Gastrocnemius medialis (tissue), 4 donors: ENCODE results near the gene RASD1. TPM values are rescaled to one million over a fixed set of nuclear protein-coding genes. Genes with fewer than 3 reads are reported as not detected.
"Not testable (repeated sequence)": the region's sequence is repeated elsewhere in the genome, so short reads cannot be mapped to it uniquely, and the experiment has no call there.

ENCODE experiments used
- ATAC-seq, 2 donors: fragments of 150-250 bp; one replicate each; pipeline ENCODE4 v1.9.1; 2016
- DNase-seq, 2 donors: peaks; one replicate each; pipeline ENCODE4 v3.0.0-alpha.2; 2019
- H3K27ac ChIP-seq, 4 donors: fragments of 200-600 bp; sonication (generic); 1 replicate in 1 of 4; 2 replicates in 3 of 4; pipeline ENCODE4 v1.5.1; 2016 to 2018; ENCODE audit warnings: mild to moderate bottlenecking in 2 of 4, moderate library complexity in 1 of 4
- H3K27me3 ChIP-seq, 3 donors: fragments of 200-600 bp; sonication (generic) in 2 of 3; 1 replicate in 1 of 3; 2 replicates in 2 of 3; pipeline versions ENCODE4 v1.5.1 to v1.6.0; 2016 to 2019; ENCODE audit warnings: mild to moderate bottlenecking in 1 of 3, moderate library complexity in 1 of 3
- H3K36me3 ChIP-seq, 2 donors: fragments of 200-600 bp; sonication (generic) in 1 of 2; one replicate each; pipeline ENCODE4 v1.5.1; 2017 to 2018
- H3K4me1 ChIP-seq, 2 donors: fragments of 200-600 bp; sonication (generic) in 1 of 2; one replicate each; pipeline ENCODE4 v1.5.1; 2016 to 2017; ENCODE audit warnings: mild to moderate bottlenecking in 2 of 2
- H3K4me3 ChIP-seq, 4 donors: fragments of 200-600 bp; sonication (generic) in 3 of 4; 1 replicate in 1 of 4; 2 replicates in 3 of 4; pipeline ENCODE4 v1.5.1; 2016 to 2019; ENCODE audit warnings: mild to moderate bottlenecking in 2 of 4
- H3K9me3 ChIP-seq, 3 donors: fragments of 200-600 bp; sonication (generic) in 2 of 3; 1 replicate in 1 of 3; 2 replicates in 2 of 3; pipeline ENCODE4 v1.5.1; 2016 to 2019
- POLR2A ChIP-seq, 2 donors: fragments of 450-650 bp; IDR thresholded peaks; one replicate each; pipeline ENCODE4 v1.6.1; 2017; ENCODE audit warnings: antibody characterized with exemption in 2 of 2, mild to moderate bottlenecking in 2 of 2, moderate library complexity in 2 of 2
- in situ Hi-C, 4 donors: fragments of 200-750 bp; cut with MboI; loops; one replicate each; pipeline versions ENCODE4 v1.15.0 to v1.8.0; 2017; ENCODE audit warnings: low sequenced_read_pairs in 4 of 4
- intact Hi-C: fragments of 100-400 bp; cut with DNase I; formaldehyde crosslinking; loops from one replicate; pipeline ENCODE4 v1.15.1; 2023; ENCODE audit warnings: low total_unique reads
- total RNA-seq, 4 donors: library from RNA; depleted of rRNA; stranded (reverse); fragments of >200 nt; gene quantifications; one replicate each; pipeline versions ENCODE4 v1.1.0 to v1.2.3, GENCODE V29; 2016
- TF ChIP-seq, protein P1 (sequence below), 5 experiments: fragments of 450-650 bp in 3 of 5; fragments of 200-600 bp in 2 of 5; sonication (generic) in 2 of 5; IDR thresholded peaks in 4 of 5; conservative IDR thresholded peaks in 1 of 5; 1 replicate in 4 of 5; 2 replicates in 1 of 5; pipeline ENCODE4 v1.5.1; 2016 to 2019; ENCODE audit warnings: antibody characterized with exemption in 5 of 5, mild to moderate bottlenecking in 3 of 5, moderate library complexity in 3 of 5

The RASD1 gene
- total RNA-seq, 4 donors from 2014 or later: 61.3 to 264 (median 102) TPM

DNA sequence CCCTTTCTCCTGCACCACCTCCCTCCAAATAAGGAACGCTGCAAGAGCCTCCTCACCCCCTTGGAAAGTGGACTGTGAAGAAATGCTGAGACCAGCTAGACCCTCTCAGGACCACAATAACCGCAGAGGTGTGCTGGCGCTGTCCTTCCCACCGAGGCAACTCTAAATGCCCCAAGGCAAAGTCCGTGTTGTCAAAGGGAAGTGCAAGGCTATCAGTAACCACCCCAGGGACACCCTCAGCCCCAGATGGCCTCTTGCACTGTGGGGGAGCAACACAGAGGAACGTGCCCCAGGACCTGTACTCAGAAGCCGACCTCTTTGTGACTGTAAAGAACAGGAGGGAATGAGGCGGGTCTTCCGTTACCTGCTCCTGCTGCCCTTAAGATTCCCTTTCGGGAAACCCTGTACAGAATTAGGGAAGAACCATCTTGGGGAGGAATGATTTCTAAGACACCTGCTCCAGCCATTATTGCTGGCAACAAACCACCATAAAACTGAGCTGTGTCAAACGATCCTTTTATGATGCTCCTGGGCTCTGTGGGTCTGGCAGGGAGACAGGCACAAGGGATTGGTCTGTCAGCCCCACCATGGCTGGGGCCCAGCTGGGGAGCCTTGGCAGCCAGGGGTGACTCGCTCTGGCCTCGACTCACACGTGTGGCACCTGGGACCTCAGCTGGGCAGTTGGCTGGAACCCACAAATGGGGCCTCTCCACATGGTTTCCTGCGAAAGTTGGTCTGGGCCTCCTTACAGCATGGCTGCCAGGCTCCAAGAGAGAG, 34.0 kb downstream of the RASD1 start:
- Histone ChIP-seq H3K27ac (no peak overlapping the region), H3K36me3 (no peaks in the 10 kb centered on the region), H3K4me3 (no peak overlapping the region), H3K4me1 (no peaks in the 10 kb centered on the region), H3K9me3 (no peaks in the 10 kb centered on the region), H3K27me3 (no peaks in the 10 kb centered on the region)
- in situ Hi-C loops: no loop called here
- intact Hi-C loops: no loop called here
- TF ChIP-seq, protein P1, sequence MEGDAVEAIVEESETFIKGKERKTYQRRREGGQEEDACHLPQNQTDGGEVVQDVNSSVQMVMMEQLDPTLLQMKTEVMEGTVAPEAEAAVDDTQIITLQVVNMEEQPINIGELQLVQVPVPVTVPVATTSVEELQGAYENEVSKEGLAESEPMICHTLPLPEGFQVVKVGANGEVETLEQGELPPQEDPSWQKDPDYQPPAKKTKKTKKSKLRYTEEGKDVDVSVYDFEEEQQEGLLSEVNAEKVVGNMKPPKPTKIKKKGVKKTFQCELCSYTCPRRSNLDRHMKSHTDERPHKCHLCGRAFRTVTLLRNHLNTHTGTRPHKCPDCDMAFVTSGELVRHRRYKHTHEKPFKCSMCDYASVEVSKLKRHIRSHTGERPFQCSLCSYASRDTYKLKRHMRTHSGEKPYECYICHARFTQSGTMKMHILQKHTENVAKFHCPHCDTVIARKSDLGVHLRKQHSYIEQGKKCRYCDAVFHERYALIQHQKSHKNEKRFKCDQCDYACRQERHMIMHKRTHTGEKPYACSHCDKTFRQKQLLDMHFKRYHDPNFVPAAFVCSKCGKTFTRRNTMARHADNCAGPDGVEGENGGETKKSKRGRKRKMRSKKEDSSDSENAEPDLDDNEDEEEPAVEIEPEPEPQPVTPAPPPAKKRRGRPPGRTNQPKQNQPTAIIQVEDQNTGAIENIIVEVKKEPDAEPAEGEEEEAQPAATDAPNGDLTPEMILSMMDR (IDR thresholded peaks at IDR 0.05 in 4 of 5, conservative IDR thresholded peaks at IDR 0.05 in 1 of 5): no peak
- TF ChIP-seq POLR2A (IDR thresholded peaks at IDR 0.05): no peak
- ATAC-seq: no peak
- DNase-seq: no peak

DNA sequence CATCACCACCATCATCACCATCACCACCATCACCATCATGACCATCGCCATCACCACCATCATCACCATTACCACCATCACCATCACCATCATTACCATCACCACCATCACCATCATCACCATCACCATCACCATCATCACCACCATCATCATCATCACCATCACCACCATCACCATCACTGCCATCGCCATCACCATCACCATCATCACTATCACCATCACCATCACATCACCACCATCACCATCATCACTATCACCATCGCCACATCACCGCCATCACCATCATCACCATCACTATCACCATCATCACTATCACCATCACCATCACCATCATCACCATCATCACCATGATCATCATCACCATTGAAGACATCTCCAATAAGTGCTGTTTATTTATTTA, 36.2 kb downstream of the RASD1 start:
- no peak for DNase-seq
- Histone ChIP-seq H3K4me1 (no peaks in the 10 kb centered on the region), H3K9me3 (no peaks in the 10 kb centered on the region), H3K36me3 (no peaks in the 10 kb centered on the region), H3K27me3 (no peaks in the 10 kb centered on the region), H3K27ac (no peak overlapping the region), H3K4me3 (no peak overlapping the region)
- TF ChIP-seq, protein P1 (IDR thresholded peaks at IDR 0.05 in 4 of 5, conservative IDR thresholded peaks at IDR 0.05 in 1 of 5): no peak
- no peak for TF ChIP-seq POLR2A (IDR thresholded peaks at IDR 0.05)
- intact Hi-C loops (no loop called here), in situ Hi-C loops (no loop called here)
- no peak for ATAC-seq

DNA sequence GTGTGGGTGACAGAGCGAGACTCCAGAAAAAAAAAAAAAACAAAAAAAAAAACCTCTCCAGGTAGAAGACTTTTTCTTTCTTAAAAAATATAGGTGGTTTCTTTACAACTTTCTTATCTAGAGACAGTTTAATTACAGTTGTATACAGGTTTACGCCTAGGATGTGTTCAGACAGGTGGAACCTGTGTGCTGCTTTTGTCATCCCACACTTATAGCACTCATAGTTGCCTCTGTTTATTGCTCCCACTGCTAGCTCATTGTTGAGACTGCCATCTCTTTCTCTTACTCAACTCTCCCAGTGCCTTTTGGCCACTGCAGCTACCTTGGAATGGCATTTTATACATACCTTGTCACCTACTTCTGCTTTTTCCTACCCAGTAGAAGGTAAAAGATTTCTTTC, 38.5 kb downstream of the RASD1 start:
- DNase-seq (no peak), ATAC-seq (no peak)
- TF ChIP-seq, protein P1 (IDR thresholded peaks at IDR 0.05 in 4 of 5, conservative IDR thresholded peaks at IDR 0.05 in 1 of 5): no peak
- no peak for TF ChIP-seq POLR2A (IDR thresholded peaks at IDR 0.05)
- intact Hi-C loops: no loop called here
- no peak overlapping the region for H3K27ac ChIP-seq
- no peaks in the 10 kb centered on the region for H3K36me3 ChIP-seq
- no peaks in the 10 kb centered on the region for H3K4me1 ChIP-seq
- no peak overlapping the region for H3K4me3 ChIP-seq
- no peaks in the 10 kb centered on the region for H3K9me3 ChIP-seq
- in situ Hi-C loops: no loop called here
- no peaks in the 10 kb centered on the region for H3K27me3 ChIP-seq

DNA sequence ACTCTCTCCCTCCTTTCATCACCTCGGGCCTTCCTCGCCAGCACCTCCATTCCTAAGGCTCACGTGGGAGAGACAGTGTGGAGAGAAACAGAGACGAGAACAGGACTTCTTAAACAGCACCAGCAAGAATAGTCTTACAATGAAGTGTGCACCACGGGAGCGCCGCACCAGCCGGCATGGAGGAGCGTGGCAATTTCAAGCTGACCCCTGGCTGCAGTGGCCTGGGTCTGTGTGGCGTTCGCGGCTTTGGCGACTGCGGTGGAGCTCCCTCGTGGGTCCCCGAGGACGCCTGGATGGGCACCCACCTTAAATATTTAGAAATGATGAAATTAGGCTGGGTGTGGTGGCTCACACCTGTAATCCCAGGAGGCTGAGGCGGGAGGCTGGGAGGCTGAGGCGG, 39.9 kb downstream of the RASD1 start:
- Histone ChIP-seq H3K4me3 (no peak overlapping the region), H3K36me3 (no peaks in the 10 kb centered on the region), H3K9me3 (no peaks in the 10 kb centered on the region), H3K27ac (no peak overlapping the region), H3K27me3 (no peaks in the 10 kb centered on the region), H3K4me1 (no peaks in the 10 kb centered on the region)
- TF ChIP-seq POLR2A (IDR thresholded peaks at IDR 0.05): no peak
- TF ChIP-seq, protein P1 (IDR thresholded peaks at IDR 0.05 in 4 of 5, conservative IDR thresholded peaks at IDR 0.05 in 1 of 5): no peak
- ATAC-seq (no peak), DNase-seq (no peak)
- intact Hi-C loops (no loop called here), in situ Hi-C loops (no loop called here)

DNA sequence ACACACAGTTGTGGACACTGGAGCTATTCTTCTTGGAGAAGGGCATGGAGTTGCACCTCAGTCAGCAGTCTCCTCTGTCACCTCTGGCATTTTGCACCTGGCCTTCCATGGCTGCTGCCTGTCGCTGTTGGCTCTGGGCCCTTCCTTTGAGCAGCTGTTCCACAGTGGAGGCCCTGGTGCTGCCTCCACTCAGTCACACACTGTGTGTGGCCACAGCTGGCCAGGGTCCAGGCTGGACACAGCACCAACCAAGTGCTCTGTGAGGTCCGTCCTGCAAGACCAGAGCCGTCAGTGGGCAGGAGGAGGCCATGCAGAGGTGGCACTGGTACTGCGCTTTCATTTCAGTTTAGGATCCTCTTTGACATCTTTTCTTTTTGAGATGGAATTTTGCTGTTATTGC, 41.0 kb downstream of the RASD1 start:
- Histone ChIP-seq H3K27ac (no peak overlapping the region), H3K9me3 (no peaks in the 10 kb centered on the region), H3K36me3 (no peaks in the 10 kb centered on the region), H3K4me1 (no peaks in the 10 kb centered on the region), H3K27me3 (no peaks in the 10 kb centered on the region), H3K4me3 (no peak overlapping the region)
- intact Hi-C loops (no loop called here), in situ Hi-C loops (no loop called here)
- no peak for ATAC-seq
- DNase-seq: no peak
- TF ChIP-seq, protein P1 (IDR thresholded peaks at IDR 0.05 in 4 of 5, conservative IDR thresholded peaks at IDR 0.05 in 1 of 5): no peak
- no peak for TF ChIP-seq POLR2A (IDR thresholded peaks at IDR 0.05)

DNA sequence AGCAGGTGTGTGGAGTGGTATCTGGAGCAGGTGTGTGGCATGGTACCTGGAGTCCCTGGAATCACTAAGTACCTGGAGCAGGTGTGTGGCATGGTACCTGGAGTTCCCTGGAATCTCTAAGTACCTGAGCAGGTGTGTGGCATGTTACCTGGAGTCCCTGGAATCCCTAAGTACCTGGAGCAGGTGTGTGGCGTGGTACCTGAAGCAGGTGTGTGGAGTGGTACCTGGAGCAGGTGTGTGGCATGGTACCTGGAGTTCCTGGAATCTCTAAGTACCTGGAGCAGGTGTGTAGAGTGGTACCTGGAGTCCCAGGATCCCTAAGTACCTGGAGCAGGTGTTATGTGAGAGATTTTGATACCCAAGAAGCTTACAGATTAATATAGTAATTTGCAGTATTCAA, 41.5 kb downstream of the RASD1 start:
- H3K36me3 ChIP-seq, H3K4me3 ChIP-seq, DNase-seq, H3K4me1 ChIP-seq, H3K27me3 ChIP-seq, intact Hi-C loops, H3K9me3 ChIP-seq, ATAC-seq, H3K27ac ChIP-seq, in situ Hi-C loops: not testable (repeated sequence)
